ENCODE measurements around the gene DTX1. TPM values are rescaled to one million over a fixed set of nuclear protein-coding genes. Genes with fewer than 3 reads are reported as not detected.

DTX1 gene
- total RNA-seq, 3 donors from 2014 or later (not counting 1 experiment from before 2014, with no cell fraction given), result 1.7 to 4.2 (median 4.0) TPM

- Mint-ChIP-seq H3K4me3 (peak overlapping the region; percentile 56), H3K27ac (peak overlapping the region; percentile 59 to 62), H3K9me3 (no peaks in the 10 kb centered on the region), H3K36me3 (no peaks in the 10 kb centered on the region), H3K27me3 (ENCODE audit: low read depth in 2 of 2) (peaks cover 0 to under 1% of the 10 kb centered on the region in 2 donors), H3K4me1 (peaks cover 50 to 64% of the 10 kb centered on the region in 2 donors)
- Histone ChIP-seq H3K4me1 (ENCODE audit: control insufficient read depth, insufficient read depth, low read length) (peaks cover 94% of the 10 kb centered on the region), H3K4me3 (ENCODE audit: low read length) (no peak overlapping the region), H3K9me3 (ENCODE audit: control insufficient read depth, insufficient read depth, low read length) (no peaks in the 10 kb centered on the region), H3K36me3 (ENCODE audit: control insufficient read depth, insufficient read depth, low read length) (no peaks in the 10 kb centered on the region), H3K27me3 (ENCODE audit: control insufficient read depth, insufficient read depth, low read length) (no peaks in the 10 kb centered on the region), H3K27ac (ENCODE audit: low read length) (no peak overlapping the region)
- TF ChIP-seq CTCF (IDR thresholded peaks at IDR 0.05), result no peak
- 56% methylated on average over 11 of the region's 11 CpGs for WGBS (ENCODE audit: insufficient coverage)
- intact Hi-C loops (cut with micrococcal nuclease), result no loop called here
- DNase-seq (no peak), ATAC-seq (peak; percentile 52 to 67 (median 53))
These were observed 27.4 kb downstream of the DTX1 start for GRCh38 chr12:113083863-113084435.

GRCh38 chr12:113086249-113087164 is 30.0 kb downstream of the DTX1 start:
- H3K36me3 ChIP-seq (ENCODE audit: control insufficient read depth, insufficient read depth, low read length), result no peaks in the 10 kb centered on the region
- H3K4me1 ChIP-seq (ENCODE audit: control insufficient read depth, insufficient read depth, low read length), result peaks cover 100% of the 10 kb centered on the region
- peak overlapping the region; percentile 62 to 89 for H3K27ac Mint-ChIP-seq
- H3K27me3 Mint-ChIP-seq (ENCODE audit: low read depth in 2 of 2), result no peaks in the 10 kb centered on the region
- no peaks in the 10 kb centered on the region for H3K36me3 Mint-ChIP-seq
- no peaks in the 10 kb centered on the region for H3K9me3 Mint-ChIP-seq
- DNase-seq, result peak in 1 of 2 donors; percentile 64
- intact Hi-C loops (cut with micrococcal nuclease), result no loop called here
- 3% methylated on average over 17 of the region's 17 CpGs for WGBS (ENCODE audit: insufficient coverage)
- H3K4me3 ChIP-seq (ENCODE audit: low read length), result no peak overlapping the region
- ATAC-seq, result peak; percentile 25 to 49 (median 29)
- H3K27me3 ChIP-seq (ENCODE audit: control insufficient read depth, insufficient read depth, low read length), result no peaks in the 10 kb centered on the region
- TF ChIP-seq CTCF (IDR thresholded peaks at IDR 0.05), result no peak
- H3K27ac ChIP-seq (ENCODE audit: low read length), result peak overlapping the region; percentile 71
- no peaks in the 10 kb centered on the region for H3K9me3 ChIP-seq (ENCODE audit: control insufficient read depth, insufficient read depth, low read length)
- peaks cover 61 to 77% of the 10 kb centered on the region in 2 donors for H3K4me1 Mint-ChIP-seq
- H3K4me3 Mint-ChIP-seq, result peak overlapping the region; percentile 78

- Histone ChIP-seq H3K36me3 (ENCODE audit: control insufficient read depth, insufficient read depth, low read length) (no peaks in the 10 kb centered on the region), H3K4me3 (ENCODE audit: low read length) (no peak overlapping the region), H3K27ac (ENCODE audit: low read length) (peak overlapping the region; percentile 71), H3K9me3 (ENCODE audit: control insufficient read depth, insufficient read depth, low read length) (no peaks in the 10 kb centered on the region), H3K27me3 (ENCODE audit: control insufficient read depth, insufficient read depth, low read length) (no peaks in the 10 kb centered on the region), H3K4me1 (ENCODE audit: control insufficient read depth, insufficient read depth, low read length) (peaks cover 100% of the 10 kb centered on the region)
- H3K4me1 Mint-ChIP-seq, result peaks cover 66 to 78% of the 10 kb centered on the region in 2 donors
- intact Hi-C loops (cut with micrococcal nuclease), result no loop called here
- H3K36me3 Mint-ChIP-seq, result no peaks in the 10 kb centered on the region
- H3K27me3 Mint-ChIP-seq (ENCODE audit: low read depth in 2 of 2), result peaks cover 0 to under 1% of the 10 kb centered on the region in 2 donors
- ATAC-seq (no peak), DNase-seq (peak in 1 of 2 donors; percentile 24)
- 27% methylated on average over 4 of the region's 5 CpGs for WGBS (ENCODE audit: insufficient coverage)
- H3K9me3 Mint-ChIP-seq, result no peaks in the 10 kb centered on the region
- peak overlapping the region; percentile 72 for H3K4me3 Mint-ChIP-seq
- H3K27ac Mint-ChIP-seq, result peak overlapping the region; percentile 62 to 89
- no peak for TF ChIP-seq CTCF (IDR thresholded peaks at IDR 0.05)
These were observed 30.7 kb downstream of the DTX1 start for GRCh38 chr12:113087193-113087592.

Data from natural killer cell (primary cell).